GM23338 (cell line): ENCODE results near the gene LITAF. TPM values are rescaled to one million over a fixed set of nuclear protein-coding genes. Genes with fewer than 3 reads are reported as not detected.
"Not testable (repeated sequence)": the region's sequence is repeated elsewhere in the genome, so short reads cannot be mapped to it uniquely, and the experiment has no call there.

Experiments used
- ATAC-seq: fragments of 200-7000 bp; cut with Tn5 transposase; 3 replicates; pipeline ENCODE4 v1.9.1; 2020
- DNase-seq: peaks from one replicate; pipeline ENCODE4 v3.0.0-alpha.2; 2015; ENCODE audit warnings: low spot score
- H2AFZ ChIP-seq: fragments of 200-600 bp; sonication (generic); 2 replicates; pipeline ENCODE4 v1.8.0; 2016; ENCODE audit warnings: antibody characterized with exemption, mild to moderate bottlenecking, moderate library complexity
- H3F3A ChIP-seq: fragments of 200-600 bp; sonication (generic); replicated peaks from 2 replicates; pipeline ENCODE4 v1.8.0; 2017; ENCODE audit warnings: antibody characterized with exemption, mixed run types, low read depth
- H3K27ac ChIP-seq: fragments of 200-600 bp; sonication (generic); 2 replicates; pipeline ENCODE4 v1.6.1; 2016; ENCODE audit warnings: low read depth
- H3K27me3 ChIP-seq: fragments of 200-600 bp; sonication (generic); 2 replicates; pipeline ENCODE4 v1.8.0; 2016; ENCODE audit warnings: mild to moderate bottlenecking, mixed run types, moderate library complexity; ENCODE audit not compliant: insufficient read depth
- H3K36me3 ChIP-seq: fragments of 200-600 bp; sonication (generic); 2 replicates; pipeline ENCODE4 v1.8.0; 2016; ENCODE audit warnings: mild to moderate bottlenecking; ENCODE audit not compliant: insufficient read depth
- H3K4me1 ChIP-seq: fragments of 200-600 bp; sonication (generic); 2 replicates; pipeline ENCODE4 v1.8.0; 2016; ENCODE audit warnings: mild to moderate bottlenecking, moderate library complexity; ENCODE audit not compliant: insufficient read depth
- H3K4me2 ChIP-seq: fragments of 200-600 bp; sonication (generic); 2 replicates; pipeline ENCODE4 v1.7.1; 2017; ENCODE audit warnings: mixed run types
- H3K4me3 ChIP-seq: fragments of 200-600 bp; sonication (generic); 2 replicates; pipeline ENCODE4 v1.6.1; 2016; ENCODE audit warnings: mixed run types
- H3K79me2 ChIP-seq: fragments of 200-600 bp; sonication (generic); replicated peaks from 2 replicates; pipeline ENCODE4 v1.8.0; 2017; ENCODE audit warnings: mild to moderate bottlenecking; ENCODE audit not compliant: insufficient read depth
- H3K9me2 ChIP-seq: fragments of 200-600 bp; sonication (generic); 2 replicates; pipeline ENCODE4 v1.8.0; 2017; ENCODE audit not compliant: insufficient read depth
- H4K20me1 ChIP-seq: fragments of 200-600 bp; sonication (generic); replicated peaks from 2 replicates; pipeline ENCODE4 v1.8.0; 2017; ENCODE audit warnings: mild to moderate bottlenecking; ENCODE audit not compliant: insufficient read depth
- H3K27ac Mint-ChIP-seq: 2 replicates; pipeline ENCODE4 v1.8.0; 2020; ENCODE audit warnings: inconsistent platforms, mild to moderate bottlenecking, moderate library complexity, mixed read lengths
- H3K27me3 Mint-ChIP-seq: 3 replicates; pipeline ENCODE4 v1.8.0; 2022; ENCODE audit warnings: low read depth, mild to moderate bottlenecking, moderate library complexity, mixed read lengths, inconsistent platforms; ENCODE audit not compliant: insufficient read depth, poor library complexity
- H3K36me3 Mint-ChIP-seq: 3 replicates; pipeline ENCODE4 v1.8.0; 2021; ENCODE audit warnings: low read depth, mild to moderate bottlenecking, inconsistent platforms, moderate library complexity, mixed read lengths
- H3K4me1 Mint-ChIP-seq: 3 replicates; pipeline ENCODE4 v1.8.0; 2020; ENCODE audit warnings: mild to moderate bottlenecking, inconsistent platforms, mixed read lengths
- H3K4me3 Mint-ChIP-seq: 3 replicates; pipeline ENCODE4 v1.8.0; 2021; ENCODE audit warnings: moderate library complexity, mild to moderate bottlenecking, inconsistent platforms, mixed read lengths
- H3K9me3 Mint-ChIP-seq: 3 replicates; pipeline ENCODE4 v1.8.0; 2020; ENCODE audit warnings: moderate library complexity, mild to moderate bottlenecking, inconsistent platforms, mixed read lengths
- EZH2phosphoT487 ChIP-seq: fragments of 200-600 bp; sonication (generic); IDR thresholded peaks from one replicate; pipeline ENCODE4 v1.8.1; 2018; ENCODE audit warnings: antibody characterized with exemption; ENCODE audit not compliant: unreplicated experiment
- ZNF462 ChIP-seq: fragments of 250-450 bp; sonication (Bioruptor Pico); IDR thresholded peaks from 2 replicates; pipeline ENCODE4 v1.5.0; 2020; ENCODE audit warnings: mild to moderate bottlenecking, moderate library complexity
- polyA plus RNA-seq: library from polyadenylated mRNA; unstranded; fragments of >200 nt; fragmentation: Nextera tagmentation; extraction: Ambion mirVana; gene quantifications from 2 replicates; pipeline ENCODE4 v1.2.1, GENCODE V29; 2016
- total RNA-seq: library from RNA; depleted of rRNA; stranded (reverse); fragments of >200 nt; shearing (Covaris generic); gene quantifications from 2 replicates; pipeline ENCODE4 v1.2.3, GENCODE V29; 2014

Gene LITAF
- total and polyA plus RNA-seq, 2 experiments from 2014 or later, result 131 to 158 TPM

- not testable (repeated sequence) for H3K36me3 ChIP-seq, H3K36me3 Mint-ChIP-seq, ATAC-seq
These were observed 6.4 kb upstream of the LITAF start for GRCh38 chr16:11593076-11593475.

GRCh38 chr16:11591630-11592029, 4.9 kb upstream of the LITAF start:
- not testable (repeated sequence) for H3K27ac ChIP-seq, H3K79me2 ChIP-seq, H3K9me3 Mint-ChIP-seq, H3K36me3 Mint-ChIP-seq, ATAC-seq, H3K27ac Mint-ChIP-seq, H3K9me2 ChIP-seq, H3K4me3 ChIP-seq, H2AFZ ChIP-seq, H3K4me3 Mint-ChIP-seq, H4K20me1 ChIP-seq, DNase-seq, H3K4me2 ChIP-seq, H3K27me3 Mint-ChIP-seq, H3K27me3 ChIP-seq, H3K36me3 ChIP-seq
- H3F3A ChIP-seq, result 0 out of 2 replicates have a peak, but pooled peaks cover 12% of the 10 kb centered on the region
- peaks cover 22% of the 10 kb centered on the region for H3K4me1 ChIP-seq
- H3K4me1 Mint-ChIP-seq, result peaks cover 15% of the 10 kb centered on the region

More at GRCh38 chr16:11593076-11593475, 6.4 kb upstream of the LITAF start:
- H3K4me3 Mint-ChIP-seq, H3K4me3 ChIP-seq, H3K27me3 ChIP-seq, H2AFZ ChIP-seq, H3K27ac ChIP-seq, DNase-seq, H3F3A ChIP-seq, H3K9me3 Mint-ChIP-seq, H3K27ac Mint-ChIP-seq, H3K9me2 ChIP-seq, H3K4me2 ChIP-seq, H4K20me1 ChIP-seq, H3K79me2 ChIP-seq, H3K27me3 Mint-ChIP-seq: not testable (repeated sequence)
- peaks cover 20% of the 10 kb centered on the region for H3K4me1 Mint-ChIP-seq
- H3K4me1 ChIP-seq, result peaks cover 27% of the 10 kb centered on the region

- Mint-ChIP-seq H3K36me3 (no peaks in the 10 kb centered on the region), H3K4me1 (peaks cover 21% of the 10 kb centered on the region), H3K9me3 (peaks cover 3% of the 10 kb centered on the region; the same call in 2 of the 3 replicates), H3K27ac (no peak overlapping the region), H3K27me3 (peaks cover 26% of the 10 kb centered on the region), H3K4me3 (no peak overlapping the region)
- no peaks in the 10 kb centered on the region for H3K9me2 ChIP-seq
- no peak for TF ChIP-seq ZNF462 (CRISPR knock-in tag)
- TF ChIP-seq EZH2phosphoT487, result no peak
- H3K36me3 ChIP-seq, result peaks cover 7% of the 10 kb centered on the region
- 0 out of 2 replicates have a peak, but pooled peaks cover 8% of the 10 kb centered on the region for H3F3A ChIP-seq
- no peak overlapping the region for H2AFZ ChIP-seq
- no peak overlapping the region for H3K27ac ChIP-seq
- ATAC-seq (no peak), DNase-seq (no peak)
- H3K4me2 ChIP-seq, result no peak overlapping the region
- no peaks in the 10 kb centered on the region for H4K20me1 ChIP-seq
- peaks cover 30% of the 10 kb centered on the region for H3K79me2 ChIP-seq
- no peak overlapping the region for H3K4me3 ChIP-seq
- peaks cover 19% of the 10 kb centered on the region for H3K4me1 ChIP-seq
- peaks cover 20% of the 10 kb centered on the region for H3K27me3 ChIP-seq
These were observed 2.5 kb upstream of the LITAF start for GRCh38 chr16:11589198-11589550.
